Activated T-helper 1 cell treated with anti-CD3 and anti-CD28 coated beads, Interleukin-2, amount 50 U/mL, for 16 hours (primary cell): ENCODE measurements around the gene PTPRO.

ENCODE experiments used
- DNase-seq, 2 donors: peaks; one replicate each; pipeline ENCODE4 v3.0.0-alpha.2; 2020; ENCODE audit warnings: low read depth in 1 of 2, low spot score in 1 of 2

Gene PTPRO

DNA sequence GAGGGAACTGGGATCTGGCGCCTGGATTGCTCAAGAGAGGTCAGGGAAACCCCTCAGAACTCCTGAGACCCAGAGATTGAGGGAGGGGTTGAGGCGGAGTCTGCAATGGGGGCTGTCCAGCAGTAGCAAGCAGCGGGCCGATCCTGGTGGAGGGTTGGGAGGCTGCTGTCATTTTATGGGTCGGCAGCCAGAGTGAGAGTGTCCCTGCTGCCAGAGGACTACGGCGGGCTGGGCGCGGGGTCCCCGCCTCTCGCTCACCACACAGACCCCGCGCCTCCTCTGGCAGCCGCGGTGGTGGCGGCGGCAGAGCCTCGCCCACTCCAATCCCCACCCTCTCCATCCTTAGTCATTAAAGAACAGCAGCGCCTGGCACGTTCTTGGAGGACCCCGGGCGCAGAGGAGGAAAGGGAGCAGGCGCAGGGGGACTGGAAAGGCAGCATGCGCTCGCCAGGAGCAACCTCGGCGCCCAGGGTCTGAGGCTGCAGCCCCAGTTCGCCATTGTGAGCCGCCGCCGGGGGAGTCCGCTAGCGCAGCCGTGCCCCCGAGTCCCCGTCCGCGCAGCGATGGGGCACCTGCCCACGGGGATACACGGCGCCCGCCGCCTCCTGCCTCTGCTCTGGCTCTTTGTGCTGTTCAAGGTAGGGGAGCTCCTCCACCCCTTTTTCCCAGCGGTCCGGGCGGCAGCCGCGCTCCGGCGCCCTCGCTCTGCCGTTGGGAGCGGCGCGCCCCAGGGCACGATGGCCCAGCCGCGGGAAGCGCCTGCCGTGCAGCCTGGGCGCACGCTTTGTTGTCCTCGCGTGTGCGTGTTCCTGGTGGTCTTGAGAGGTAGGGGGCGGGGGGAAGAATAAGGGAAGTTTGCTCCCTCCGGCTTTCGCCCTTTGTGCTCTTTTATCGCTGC is at the start of gene PTPRO:
Gene PTPRO (plus strand): TSS at position 345 of the 898 bp plus-strand sequence.
- no peak for DNase-seq

DNA sequence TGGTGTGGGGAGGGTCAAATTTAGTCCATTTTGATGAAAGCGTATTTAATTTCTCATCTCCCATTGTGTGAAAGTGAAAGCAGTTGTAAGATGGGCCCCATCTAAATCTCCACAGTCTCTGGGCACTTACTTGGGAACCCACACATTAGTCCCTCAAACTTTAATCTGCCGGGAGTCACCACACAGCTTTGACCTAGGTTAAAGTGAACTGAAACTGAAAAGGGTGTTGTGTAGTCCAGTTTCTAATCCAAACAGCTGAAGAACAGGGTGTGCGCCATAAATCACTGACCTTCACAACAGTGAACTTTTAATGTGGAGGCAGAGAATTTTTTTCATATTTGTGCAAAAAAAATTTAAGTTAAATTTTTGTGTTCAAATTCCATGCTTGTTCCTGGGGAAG is 48.4 kb upstream of the PTPRO start:
- DNase-seq = no peak

DNA sequence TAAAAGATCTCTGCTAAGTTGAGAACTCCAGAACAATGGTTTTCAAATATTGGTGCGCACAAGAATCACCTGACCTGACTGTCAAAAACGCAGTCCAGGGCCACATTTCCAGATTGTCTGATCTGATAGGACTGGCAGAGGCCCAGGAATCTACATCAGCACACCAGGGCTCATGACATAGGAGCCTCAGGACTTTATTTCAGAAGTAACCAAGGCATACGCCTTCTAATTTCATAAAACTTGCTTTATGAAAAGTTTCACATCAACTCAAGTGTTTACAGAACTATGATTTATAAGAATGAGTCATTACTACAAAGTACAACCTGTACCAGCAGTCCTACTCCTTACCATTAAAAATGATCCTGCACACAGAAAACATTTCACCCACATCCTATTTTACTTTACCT is 47.7 kb upstream of the PTPRO start:
- DNase-seq = no peak

DNA sequence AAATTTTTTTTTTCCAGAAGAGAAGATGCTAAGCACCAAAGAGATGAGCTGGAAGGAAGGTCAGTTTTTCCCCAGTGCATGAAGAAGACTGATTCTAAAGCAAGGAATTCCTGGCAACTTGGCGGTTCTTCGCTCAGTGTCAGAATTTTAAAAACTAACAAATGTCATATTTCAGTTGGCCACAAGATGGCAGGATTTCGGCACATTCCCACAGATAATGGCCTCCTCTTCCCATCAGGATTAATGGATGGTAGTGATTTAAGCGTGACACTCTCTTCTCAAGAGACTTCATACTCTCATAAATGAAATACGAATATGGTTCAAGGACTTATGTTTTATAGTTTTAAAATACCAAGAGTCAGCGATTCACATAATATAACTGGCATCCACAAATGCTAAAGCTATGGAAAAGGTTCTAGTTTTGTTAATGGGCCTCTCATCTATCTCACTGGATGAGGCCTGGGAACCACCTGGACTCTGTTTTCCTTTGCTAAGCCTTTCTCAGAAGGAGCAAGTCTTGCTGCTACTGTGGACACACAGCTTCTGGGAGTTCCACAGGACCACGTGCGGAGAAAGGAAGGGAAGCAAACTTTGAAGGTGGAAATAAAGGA is 46.1 kb upstream of the PTPRO start:
- DNase-seq = no peak

DNA sequence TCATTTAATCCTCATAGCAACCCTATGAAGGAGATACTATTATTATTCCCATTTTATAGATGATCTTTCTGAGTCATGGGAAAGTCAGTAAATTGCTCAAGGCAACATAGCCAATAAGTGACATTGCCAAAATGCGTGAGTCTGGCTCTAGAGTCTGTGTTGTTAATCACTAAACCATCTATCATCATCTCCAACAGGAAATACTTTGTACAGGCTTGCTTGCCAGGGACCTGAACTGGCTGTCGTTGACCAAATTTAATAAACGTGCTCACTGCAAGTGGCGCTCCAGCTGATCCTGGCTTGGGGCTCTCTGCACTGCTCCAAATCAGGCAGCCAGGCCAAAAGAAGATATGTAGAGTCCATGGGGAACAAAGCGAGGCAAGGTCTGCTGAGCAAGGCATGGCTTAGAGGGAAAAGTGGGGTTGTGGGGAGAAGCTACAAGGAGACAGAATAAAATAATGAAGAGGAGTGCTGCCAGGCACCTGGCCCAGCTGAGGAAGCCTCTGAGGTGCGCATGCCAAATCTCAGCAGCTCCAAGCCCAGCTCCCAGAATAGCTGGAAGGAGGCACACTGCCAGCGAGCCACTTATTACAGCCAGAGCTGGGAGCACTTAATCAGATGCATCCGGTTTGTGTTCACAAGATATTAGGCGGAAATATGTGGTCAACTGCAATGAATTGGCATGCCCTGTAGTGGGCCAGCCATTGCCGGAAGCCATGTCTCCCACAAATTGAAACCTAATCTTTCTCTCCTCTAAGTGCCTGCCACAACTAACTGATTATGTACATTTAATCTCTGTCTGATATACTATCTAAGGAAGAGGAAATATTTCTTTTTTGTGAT is 43.3 kb upstream of the PTPRO start:
- DNase-seq = no peak

DNA sequence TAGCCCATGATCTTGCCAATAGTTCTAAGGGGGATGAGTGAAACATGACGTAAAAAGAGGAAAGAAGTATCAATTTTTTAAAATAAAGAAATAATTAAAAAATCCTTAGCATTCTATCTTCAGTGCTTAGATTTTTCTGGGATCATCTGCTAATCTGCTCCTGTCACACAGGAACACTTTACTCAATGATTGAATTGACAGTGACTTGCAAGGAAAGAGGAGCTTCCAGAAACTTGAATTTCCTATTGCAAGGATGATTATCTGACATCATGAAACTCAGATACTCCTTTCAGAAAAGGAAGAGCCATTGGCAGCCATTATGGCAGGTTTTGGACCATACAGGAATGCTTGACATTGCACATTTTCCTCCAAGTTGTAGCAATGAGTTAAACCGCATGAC is 41.4 kb upstream of the PTPRO start:
- no peak for DNase-seq

DNA sequence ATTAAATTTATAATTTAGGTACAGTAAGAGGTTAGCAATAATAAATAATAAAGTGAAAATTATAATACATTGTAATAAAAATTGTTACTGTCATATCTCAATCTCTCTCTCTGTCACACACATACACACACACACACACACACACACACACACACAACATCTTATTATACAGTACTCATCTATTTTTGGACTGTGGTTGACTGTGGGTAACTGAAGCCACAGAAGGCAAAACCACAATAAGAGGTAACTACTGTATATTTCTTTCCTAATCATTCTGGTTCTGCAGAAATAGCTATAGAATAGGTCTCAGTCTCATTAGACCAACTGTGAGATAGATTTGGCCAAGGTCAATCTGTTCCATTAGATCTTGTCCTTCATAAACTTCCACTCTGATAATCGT is 33.1 kb upstream of the PTPRO start:
- no peak for DNase-seq

DNA sequence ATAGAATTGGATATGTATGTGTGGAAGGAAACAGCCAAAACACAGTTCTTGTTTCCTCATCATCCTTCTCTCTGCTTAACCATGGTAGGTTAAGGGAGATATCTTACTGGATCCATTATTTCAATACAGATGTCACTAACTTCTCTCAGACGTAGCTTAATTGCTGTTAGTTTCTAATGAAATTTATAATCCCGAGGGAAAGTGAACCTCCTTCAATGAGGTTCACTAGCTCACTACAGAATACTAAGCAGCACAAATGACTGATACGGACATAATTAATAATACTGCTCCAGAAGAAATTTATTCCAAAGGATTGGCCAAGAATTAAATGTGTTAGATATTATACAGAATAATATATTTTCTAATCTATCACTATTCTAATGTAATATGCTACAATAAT is 28.6 kb upstream of the PTPRO start:
- DNase-seq = no peak

DNA sequence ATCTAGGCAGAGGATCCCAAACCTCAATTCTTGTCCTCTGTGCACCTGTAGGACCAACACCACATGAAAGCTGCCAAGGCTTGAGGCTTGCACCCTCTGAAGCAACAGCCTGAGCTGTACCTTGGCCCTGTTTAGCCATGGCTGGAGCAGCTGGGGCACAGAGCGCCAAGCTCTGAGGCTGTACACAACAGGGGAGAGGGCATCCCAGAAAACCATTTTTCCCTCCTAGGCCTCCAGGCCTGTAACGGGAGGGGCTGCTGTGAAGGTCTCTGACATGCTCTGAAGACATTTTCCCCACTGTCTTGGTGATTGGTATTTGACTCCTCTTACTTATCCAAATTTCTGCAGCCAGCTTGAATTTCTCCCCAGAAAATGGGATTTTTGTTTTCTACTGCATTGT is 22.4 kb upstream of the PTPRO start:
- no peak for DNase-seq

DNA sequence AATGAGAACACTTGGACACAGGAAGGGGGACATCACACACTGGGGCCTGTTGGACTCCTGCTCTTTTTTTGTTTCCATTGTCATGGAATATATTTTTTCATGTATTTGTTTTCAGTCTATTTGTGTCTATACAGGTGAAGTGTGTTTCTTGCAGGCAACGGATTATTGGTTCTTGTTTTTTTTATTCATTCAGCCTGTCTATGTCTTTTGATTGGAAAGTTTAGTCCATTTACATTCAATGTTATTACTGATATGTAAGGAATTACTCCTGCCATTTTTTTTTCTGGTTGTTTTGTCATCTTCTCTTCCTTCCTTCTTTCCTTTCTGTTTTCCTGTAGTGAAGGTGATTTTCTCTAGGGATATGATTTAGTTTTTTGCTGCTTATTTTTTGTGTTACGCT is 18.0 kb upstream of the PTPRO start:
- DNase-seq = no peak

DNA sequence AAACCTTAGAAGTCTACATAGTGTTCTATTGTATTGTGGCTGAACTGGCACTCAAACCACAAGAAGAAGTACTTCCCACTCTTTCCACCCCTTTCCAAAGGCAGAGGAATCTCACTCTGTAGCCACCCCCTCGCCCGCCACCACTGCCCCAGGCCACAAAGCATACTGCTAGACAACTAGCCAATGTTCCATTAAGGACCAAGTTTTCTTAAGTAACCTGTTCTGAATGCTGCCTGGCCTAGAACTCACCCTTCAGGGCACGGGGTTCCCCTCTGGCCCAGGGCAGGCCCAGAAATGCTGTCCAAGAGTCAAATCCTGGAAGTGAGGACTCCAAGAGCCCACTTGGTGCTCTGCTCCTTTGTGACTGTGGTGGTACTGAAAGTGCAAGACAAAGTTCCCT is 15.7 kb upstream of the PTPRO start:
- DNase-seq = no peak

DNA sequence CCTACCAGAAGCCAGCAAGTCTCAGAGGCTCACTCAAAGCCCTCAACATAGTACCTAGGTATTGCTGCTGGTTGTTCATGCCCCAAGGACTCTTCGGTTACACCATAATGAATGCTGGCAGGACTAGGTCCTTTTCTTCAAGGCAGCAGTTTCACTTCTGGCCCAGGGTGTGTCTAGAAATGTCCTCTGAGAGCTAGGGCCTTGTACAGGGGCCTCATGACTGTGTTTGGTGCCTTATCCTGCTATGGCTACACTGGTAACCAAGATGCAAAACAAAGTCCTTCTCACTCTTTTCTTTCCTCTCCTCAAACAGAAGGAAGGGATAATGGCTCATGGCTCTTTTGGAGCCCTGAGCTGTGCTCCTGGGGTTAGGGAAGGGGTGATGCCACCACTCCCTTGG is 15.2 kb upstream of the PTPRO start:
- no peak for DNase-seq

DNA sequence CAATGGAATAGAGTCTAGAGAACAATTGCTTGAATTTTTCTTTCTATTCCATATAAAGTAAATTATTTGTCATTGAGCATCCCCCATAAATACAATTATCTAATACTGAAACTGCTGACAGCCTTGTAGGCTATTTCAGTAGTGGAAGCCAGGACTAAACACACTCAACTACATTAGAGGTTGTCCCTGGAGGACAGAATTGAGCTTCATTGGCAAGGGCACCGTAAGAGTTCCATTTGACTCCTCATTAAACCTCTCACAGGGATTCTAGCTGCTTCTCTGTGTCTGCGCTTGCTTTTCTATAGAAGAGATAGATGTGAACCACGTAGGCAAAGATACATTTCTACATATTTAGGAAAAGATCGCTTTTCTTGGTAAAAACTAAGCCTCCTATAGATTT is 3.5 kb upstream of the PTPRO start:
- DNase-seq = no peak

DNA sequence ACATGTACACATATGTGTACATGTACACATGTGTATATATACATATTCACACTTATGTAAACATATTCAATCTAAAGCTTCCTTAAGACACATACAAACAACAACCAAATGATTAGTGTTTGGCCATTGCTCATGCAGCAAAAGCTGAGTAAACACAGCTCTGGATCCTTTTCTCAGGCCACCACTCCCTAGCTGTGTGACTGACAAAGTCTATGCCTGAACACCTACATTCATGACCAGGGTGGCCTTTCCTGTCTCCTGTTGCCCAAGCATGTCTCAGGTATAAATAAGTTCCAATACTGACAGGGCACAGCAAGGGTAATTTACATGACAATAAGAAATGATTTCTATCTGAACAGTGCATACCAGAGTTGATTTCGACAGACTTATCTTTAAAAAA is 1.4 kb upstream of the PTPRO start:
- DNase-seq = no peak

DNA sequence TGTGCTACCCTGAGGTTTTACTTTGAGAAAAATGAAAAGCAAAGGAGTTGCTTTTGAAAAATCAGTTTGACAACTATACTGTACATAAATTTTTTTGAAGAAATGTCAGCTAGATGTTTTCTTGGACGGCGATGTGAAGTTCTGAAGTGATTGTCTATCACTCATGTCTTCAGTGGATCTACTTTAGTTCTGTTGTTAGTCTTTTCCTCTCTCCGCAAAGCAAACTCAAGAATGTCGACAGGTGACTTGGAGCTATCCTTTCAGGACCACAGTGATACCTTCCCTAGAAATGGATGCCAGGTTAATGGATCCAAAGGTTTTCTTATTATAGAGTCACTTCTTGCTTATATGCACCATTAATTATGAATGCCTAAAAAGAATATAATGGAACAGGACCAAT is 1.2 kb downstream of the PTPRO start:
- DNase-seq = no peak

DNA sequence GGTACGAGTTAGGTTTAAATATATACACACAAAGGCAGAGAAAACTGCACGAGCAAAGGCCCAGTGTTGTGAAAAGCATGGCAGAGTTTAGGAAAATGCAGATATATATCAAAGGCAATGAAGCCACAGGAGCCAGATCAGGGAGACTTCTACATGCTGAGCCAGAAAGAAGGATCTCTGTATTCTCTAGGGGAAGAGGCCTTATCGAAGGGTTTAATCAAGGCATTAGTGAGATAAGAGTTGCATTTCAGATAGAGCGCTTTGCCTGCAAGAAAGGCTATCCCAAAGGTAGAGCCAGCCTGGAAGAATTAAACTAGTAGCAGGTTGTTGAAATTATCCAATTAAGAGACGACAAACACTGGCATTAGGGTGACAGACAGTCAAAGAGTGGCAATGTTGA is 7.6 kb downstream of the PTPRO start:
- DNase-seq = no peak

DNA sequence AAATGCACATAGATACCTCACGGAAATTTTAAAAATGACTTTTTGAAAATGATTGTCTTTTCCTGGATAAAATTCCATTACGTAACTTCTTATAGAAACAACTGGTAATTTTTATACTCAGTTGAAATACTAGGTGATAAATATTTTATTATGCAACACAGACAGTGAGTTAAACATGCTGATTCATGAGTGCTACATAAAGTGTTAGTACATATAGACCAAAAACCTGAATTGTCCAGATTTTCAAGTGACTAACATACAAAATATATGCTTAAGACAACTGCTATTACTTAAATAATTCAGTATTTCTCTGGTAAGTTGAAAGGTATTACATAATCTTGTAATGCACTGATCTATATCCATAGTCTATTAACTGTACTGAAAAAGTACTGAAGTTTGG is 11.9 kb downstream of the PTPRO start:
- DNase-seq = no peak

DNA sequence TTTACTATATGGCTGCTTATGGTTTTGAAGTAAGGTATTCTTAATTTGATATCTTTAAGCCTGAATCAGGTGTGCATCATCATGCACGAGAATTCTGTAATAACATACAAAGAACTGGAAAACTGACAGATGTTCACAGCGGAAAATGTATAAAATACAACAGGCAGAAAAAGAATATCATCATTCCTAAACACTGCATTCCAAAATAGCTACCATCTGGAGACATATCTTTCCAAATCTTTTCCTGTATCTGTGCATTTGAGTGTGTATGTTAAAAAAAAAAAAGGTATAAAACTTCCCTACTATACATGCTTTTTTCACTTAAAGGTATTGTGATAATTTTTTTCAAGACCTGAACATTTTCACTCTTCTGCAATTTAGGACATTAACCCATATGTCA is 13.7 kb downstream of the PTPRO start:
- no peak for DNase-seq

DNA sequence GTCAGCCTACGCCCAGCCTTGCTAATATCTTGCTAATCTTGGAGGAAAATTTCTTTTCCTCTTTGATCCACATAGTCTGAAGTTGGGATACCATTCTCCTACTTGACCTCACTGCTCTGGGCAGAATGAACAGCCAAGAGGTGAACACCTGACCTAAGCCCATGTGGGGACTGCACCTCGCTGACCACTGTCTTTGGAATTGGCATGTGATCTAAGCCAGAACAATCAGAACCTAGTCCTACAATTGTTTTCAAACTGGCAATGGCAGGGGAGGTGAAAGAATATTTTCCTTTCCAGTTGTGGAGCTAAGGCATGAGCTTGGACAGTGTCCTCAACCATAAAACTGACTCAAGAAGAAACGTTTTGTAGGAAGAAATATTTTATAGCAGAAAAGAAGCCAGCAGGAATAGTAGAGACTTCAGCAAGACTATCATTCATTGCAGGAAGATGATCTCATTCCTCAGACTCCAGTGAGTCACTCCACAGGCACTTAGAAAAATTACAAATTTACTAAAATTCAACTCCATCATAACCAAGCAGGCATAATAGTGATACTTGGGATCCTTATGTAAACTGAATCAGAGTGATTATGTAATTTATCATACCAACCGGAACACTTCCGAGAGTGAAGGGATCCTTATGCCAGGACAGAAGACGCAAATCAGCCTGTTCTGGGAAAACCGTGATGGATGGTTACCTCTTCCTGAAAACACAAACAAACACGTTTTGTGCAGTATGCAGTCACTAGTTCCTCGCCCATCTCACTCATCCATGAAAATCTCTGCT is 14.7 kb downstream of the PTPRO start:
- no peak for DNase-seq

DNA sequence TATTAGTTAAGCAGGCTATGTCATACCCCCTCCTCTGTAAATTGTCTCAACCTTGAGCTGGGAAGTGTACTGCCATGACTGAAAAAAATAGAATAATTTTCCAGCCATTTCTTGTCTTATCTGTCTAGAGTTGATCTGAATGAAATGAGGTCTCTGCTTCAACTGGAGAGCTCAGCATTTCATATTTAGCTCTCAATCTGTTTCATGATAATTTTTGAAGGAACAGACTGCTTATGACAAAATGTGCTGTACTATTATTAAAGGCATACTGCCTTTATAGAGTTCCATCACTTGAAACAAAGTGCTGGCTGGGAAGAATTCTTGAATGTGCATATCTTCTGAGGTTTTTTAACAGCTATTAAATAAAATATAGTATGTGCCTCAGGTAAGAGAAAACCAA is 19.1 kb downstream of the PTPRO start:
- no peak for DNase-seq

DNA sequence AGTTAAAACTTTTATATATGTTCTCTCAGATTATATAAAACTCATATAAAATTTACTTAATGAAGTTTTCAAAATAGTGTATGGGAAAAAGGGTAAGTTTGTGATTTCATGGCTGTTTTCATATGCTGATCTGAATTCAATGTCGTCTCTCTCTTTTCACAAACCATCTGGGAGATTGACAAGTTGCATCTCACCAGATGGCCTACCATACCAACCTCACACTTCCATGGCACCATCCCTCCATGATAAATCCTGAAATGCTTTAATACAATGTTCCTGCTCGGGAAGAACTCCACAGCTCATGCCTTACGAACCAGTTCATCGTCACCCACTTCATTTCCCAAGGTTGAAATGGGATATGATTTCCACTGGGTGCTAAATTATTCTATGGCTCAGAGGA is 22.3 kb downstream of the PTPRO start:
- DNase-seq = no peak
